ENCODE data around the gene HOMEZ.

Gene HOMEZ

DNA sequence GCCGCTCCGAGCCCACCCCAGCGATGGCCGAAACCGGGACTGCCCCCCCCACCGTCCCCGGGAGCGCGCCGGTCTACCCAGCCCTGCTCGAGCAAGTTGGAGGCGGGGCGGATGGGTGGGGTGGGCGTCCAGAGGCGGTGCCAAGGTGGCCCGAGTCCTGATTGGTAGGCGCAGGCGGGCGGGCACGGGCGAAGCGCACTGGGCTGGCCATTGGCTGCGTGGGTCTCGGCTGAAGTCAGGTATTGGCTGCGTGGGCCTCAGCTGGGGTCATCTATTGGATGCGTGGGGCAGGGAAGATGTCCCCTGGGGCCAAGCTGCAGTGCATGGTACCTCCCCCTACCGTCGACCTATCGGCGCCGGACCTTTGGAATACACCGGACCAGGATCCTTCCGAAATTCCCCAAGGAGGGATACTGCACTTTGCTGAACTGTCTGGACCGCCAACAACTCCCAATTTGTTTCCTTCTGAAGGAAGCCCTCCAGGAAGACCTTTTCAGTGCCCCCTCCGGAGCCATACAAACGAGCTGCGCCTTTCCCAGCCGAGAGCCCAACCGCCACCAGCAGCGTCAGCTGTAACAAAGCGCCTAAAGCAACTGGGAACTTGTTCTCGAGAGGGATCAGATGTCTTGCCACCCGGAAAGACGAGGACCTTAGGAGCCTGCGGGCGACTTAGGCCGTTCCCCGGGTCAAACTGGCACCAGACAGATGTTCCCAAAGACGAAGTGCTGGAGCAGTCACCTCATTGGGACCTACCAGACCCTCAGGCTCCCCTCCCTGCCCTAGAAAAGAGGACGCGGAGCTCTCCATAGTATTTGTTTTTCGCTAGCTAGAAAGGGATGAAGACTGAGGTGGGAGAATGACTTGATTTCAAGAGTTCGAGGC, at the start of gene HOMEZ (continued):
- TF ChIP-seq, protein P1, sequence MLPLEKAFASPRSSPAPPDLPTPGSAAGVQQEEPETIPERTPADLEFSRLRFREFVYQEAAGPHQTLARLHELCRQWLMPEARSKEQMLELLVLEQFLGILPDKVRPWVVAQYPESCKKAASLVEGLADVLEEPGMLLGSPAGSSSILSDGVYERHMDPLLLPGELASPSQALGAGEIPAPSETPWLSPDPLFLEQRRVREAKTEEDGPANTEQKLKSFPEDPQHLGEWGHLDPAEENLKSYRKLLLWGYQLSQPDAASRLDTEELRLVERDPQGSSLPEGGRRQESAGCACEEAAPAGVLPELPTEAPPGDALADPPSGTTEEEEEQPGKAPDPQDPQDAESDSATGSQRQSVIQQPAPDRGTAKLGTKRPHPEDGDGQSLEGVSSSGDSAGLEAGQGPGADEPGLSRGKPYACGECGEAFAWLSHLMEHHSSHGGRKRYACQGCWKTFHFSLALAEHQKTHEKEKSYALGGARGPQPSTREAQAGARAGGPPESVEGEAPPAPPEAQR (tag by site-specific recombination; IDR thresholded peaks at IDR 0.05) = no peak
- TF ChIP-seq ZNF549 (tag by site-specific recombination; IDR thresholded peaks at IDR 0.05) (no peak), ZNF600 (tag by site-specific recombination; IDR thresholded peaks at IDR 0.05) (peak; percentile 83), ZNF155 (tag by site-specific recombination; IDR thresholded peaks at IDR 0.05) (no peak), ZEB2 (tag by site-specific recombination; IDR thresholded peaks at IDR 0.05) (peak; percentile 90), ZNF354C (tag by site-specific recombination; IDR thresholded peaks at IDR 0.05; ENCODE audit: borderline replicate concordance, low read depth) (no peak), ZNF544 (tag by site-specific recombination; IDR thresholded peaks at IDR 0.05) (no peak), ZNF138 (tag by site-specific recombination; IDR thresholded peaks at IDR 0.05; ENCODE audit: borderline replicate concordance) (no peak)
- TF ChIP-seq, protein P2, sequence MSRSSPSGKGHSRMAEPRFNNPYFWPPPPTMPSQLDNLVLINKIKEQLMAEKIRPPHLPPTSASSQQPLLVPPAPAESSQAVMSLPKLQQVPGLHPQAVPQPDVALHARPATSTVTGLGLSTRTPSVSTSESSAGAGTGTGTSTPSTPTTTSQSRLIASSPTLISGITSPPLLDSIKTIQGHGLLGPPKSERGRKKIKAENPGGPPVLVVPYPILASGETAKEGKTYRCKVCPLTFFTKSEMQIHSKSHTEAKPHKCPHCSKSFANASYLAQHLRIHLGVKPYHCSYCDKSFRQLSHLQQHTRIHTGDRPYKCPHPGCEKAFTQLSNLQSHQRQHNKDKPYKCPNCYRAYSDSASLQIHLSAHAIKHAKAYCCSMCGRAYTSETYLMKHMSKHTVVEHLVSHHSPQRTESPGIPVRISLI (tag by site-specific recombination; IDR thresholded peaks at IDR 0.05) = no peak
- TF ChIP-seq, protein P3, sequence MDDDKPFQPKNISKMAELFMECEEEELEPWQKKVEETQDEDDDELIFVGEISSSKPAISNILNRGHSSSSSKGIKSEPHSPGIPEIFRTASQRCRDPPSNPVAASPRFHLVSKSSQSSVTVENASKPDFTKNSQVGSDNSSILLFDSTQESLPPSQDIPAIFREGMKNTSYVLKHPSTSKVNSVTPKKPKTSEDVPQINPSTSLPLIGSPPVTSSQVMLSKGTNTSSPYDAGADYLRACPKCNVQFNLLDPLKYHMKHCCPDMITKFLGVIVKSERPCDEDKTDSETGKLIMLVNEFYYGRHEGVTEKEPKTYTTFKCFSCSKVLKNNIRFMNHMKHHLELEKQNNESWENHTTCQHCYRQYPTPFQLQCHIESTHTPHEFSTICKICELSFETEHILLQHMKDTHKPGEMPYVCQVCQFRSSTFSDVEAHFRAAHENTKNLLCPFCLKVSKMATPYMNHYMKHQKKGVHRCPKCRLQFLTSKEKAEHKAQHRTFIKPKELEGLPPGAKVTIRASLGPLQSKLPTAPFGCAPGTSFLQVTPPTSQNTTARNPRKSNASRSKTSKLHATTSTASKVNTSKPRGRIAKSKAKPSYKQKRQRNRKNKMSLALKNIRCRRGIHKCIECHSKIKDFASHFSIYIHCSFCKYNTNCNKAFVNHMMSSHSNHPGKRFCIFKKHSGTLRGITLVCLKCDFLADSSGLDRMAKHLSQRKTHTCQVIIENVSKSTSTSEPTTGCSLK (tag by site-specific recombination; IDR thresholded peaks at IDR 0.05) = no peak

DNA sequence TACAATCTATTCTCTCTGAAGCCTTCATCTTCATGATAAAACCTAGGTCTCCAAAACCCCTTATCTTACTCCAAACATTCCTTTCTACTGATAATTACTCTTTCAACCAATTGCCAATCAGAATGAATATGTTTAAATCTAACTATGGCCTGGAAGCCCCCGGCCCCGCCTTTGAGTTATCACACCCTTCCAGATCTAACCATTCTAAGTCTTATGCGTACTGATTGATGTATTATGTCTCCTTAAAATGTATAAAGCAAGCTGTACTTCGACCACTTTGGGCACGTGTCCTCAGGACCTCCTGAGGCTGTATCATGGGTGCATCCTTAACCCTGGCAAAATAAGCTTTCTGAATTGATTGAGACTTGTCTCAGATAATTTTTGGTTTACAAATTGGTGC, 49.7 kb upstream of the HOMEZ start:
- Histone ChIP-seq H3K4me3 (ENCODE audit: low read depth, low read length) (no peak overlapping the region), H3K4me1 (ENCODE audit: control insufficient read depth, insufficient read depth, low read length) (no peaks in the 10 kb centered on the region), H3K9me3 (ENCODE audit: control insufficient read depth, insufficient read depth, low read depth, low read length) (no peaks in the 10 kb centered on the region), H3K36me3 (ENCODE audit: control insufficient read depth in 2 of 2, insufficient read depth in 1 of 2, low read length in 2 of 2) (no peaks in the 10 kb centered on the region), H3K27ac (ENCODE audit: extremely low read depth, low read depth, low read length) (no peak overlapping the region)
- CTCF ChIA-PET = interaction anchor here (0.6 to 1.2 kb wide), 2 partner anchors 12 to 45 kb away, joined by 3 read pairs; no protein-coding TSS in a partner anchor
- POLR2A ChIA-PET = no interaction called here
- TF ChIP-seq ZNF626 (tag by site-specific recombination; IDR thresholded peaks at IDR 0.05) (no peak), BCL11A (tag by site-specific recombination; IDR thresholded peaks at IDR 0.05; ENCODE audit: low read depth) (no peak), ZNF677 (tag by site-specific recombination; IDR thresholded peaks at IDR 0.05) (no peak), EGR2 (tag by site-specific recombination; IDR thresholded peaks at IDR 0.05; ENCODE audit: low read depth) (no peak), ZIC2 (tag by site-specific recombination; IDR thresholded peaks at IDR 0.05) (no peak), SCRT1 (tag by site-specific recombination; IDR thresholded peaks at IDR 0.05; ENCODE audit: borderline replicate concordance) (no peak), ZNF776 (tag by site-specific recombination; IDR thresholded peaks at IDR 0.05; ENCODE audit: borderline replicate concordance) (no peak), ZNF23 (tag by site-specific recombination; IDR thresholded peaks at IDR 0.05; ENCODE audit: borderline replicate concordance) (no peak), ZNF433 (tag by site-specific recombination; IDR thresholded peaks at IDR 0.05; ENCODE audit: low read depth) (no peak), ZBTB17 (tag by site-specific recombination; IDR thresholded peaks at IDR 0.05) (no peak), SALL2 (tag by site-specific recombination; IDR thresholded peaks at IDR 0.05; ENCODE audit: borderline replicate concordance) (no peak), ZNF654 (tag by site-specific recombination; IDR thresholded peaks at IDR 0.05; ENCODE audit: low read depth) (no peak), OVOL3 (tag by site-specific recombination; IDR thresholded peaks at IDR 0.05) (no peak)
- TF ChIP-seq, protein P4, sequence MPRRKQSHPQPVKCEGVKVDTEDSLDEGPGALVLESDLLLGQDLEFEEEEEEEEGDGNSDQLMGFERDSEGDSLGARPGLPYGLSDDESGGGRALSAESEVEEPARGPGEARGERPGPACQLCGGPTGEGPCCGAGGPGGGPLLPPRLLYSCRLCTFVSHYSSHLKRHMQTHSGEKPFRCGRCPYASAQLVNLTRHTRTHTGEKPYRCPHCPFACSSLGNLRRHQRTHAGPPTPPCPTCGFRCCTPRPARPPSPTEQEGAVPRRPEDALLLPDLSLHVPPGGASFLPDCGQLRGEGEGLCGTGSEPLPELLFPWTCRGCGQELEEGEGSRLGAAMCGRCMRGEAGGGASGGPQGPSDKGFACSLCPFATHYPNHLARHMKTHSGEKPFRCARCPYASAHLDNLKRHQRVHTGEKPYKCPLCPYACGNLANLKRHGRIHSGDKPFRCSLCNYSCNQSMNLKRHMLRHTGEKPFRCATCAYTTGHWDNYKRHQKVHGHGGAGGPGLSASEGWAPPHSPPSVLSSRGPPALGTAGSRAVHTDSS (tag by site-specific recombination; IDR thresholded peaks at IDR 0.05) = no peak
